Measurements from ENCODE around the gene UQCC5. TPM values are rescaled to one million over a fixed set of nuclear protein-coding genes. Genes with fewer than 3 reads are reported as not detected.

Gene UQCC5
- total and polyA plus RNA-seq, 4 donors, result 4.5 to 14.0 (median 8.1) TPM

- no peaks in the 10 kb centered on the region for H3K36me3 ChIP-seq (ENCODE audit: control insufficient read depth in 1 of 2, insufficient read depth in 2 of 2, low read length in 1 of 2)
- no peaks in the 10 kb centered on the region for H3K4me1 ChIP-seq (ENCODE audit: control insufficient read depth in 1 of 2, insufficient read depth in 2 of 2, low read length in 2 of 2)
- DNase-seq (peak in 1 of 2 donors; percentile 35), ATAC-seq (ENCODE audit: low FRiP score) (no peak)
- no peaks in the 10 kb centered on the region for H3K27me3 ChIP-seq (ENCODE audit: control insufficient read depth in 1 of 2, insufficient read depth in 2 of 2, low read length in 1 of 2)
- no peaks in the 10 kb centered on the region for H3K9me3 ChIP-seq (ENCODE audit: control insufficient read depth, low read length)
- 91% methylated on average over 20 of the region's 20 CpGs for WGBS, 2 donors
- intact Hi-C loops (cut with DNase I), result no loop called here
- no peak overlapping the region for H3K4me3 ChIP-seq (ENCODE audit: low read length in 2 of 2)
- no peak overlapping the region for H3K27ac ChIP-seq (ENCODE audit: low read depth in 1 of 2, low read length in 2 of 2)
Observed at GRCh38 chr3:52520716-52521487, 15.5 kb upstream of the UQCC5 start.

- Histone ChIP-seq H3K36me3 (ENCODE audit: control insufficient read depth in 1 of 2, insufficient read depth in 2 of 2, low read length in 1 of 2) (no peaks in the 10 kb centered on the region), H3K9me3 (ENCODE audit: control insufficient read depth, low read length) (no peaks in the 10 kb centered on the region), H3K27ac (ENCODE audit: low read depth in 1 of 2, low read length in 2 of 2) (no peak overlapping the region), H3K4me1 (ENCODE audit: control insufficient read depth in 1 of 2, insufficient read depth in 2 of 2, low read length in 2 of 2) (no peaks in the 10 kb centered on the region), H3K4me3 (ENCODE audit: low read length in 2 of 2) (no peak overlapping the region), H3K27me3 (ENCODE audit: control insufficient read depth in 1 of 2, insufficient read depth in 2 of 2, low read length in 1 of 2) (no peaks in the 10 kb centered on the region)
- WGBS, 2 donors, result 88 to 90% methylated on average over 8 of the region's 8 CpGs
- intact Hi-C loops (cut with DNase I), result no loop called here
- DNase-seq (peak; percentile 46 to 53), ATAC-seq (ENCODE audit: low FRiP score) (no peak)
Observed at GRCh38 chr3:52521488-52521824, 14.9 kb upstream of the UQCC5 start.

- Histone ChIP-seq H3K4me1 (ENCODE audit: control insufficient read depth in 1 of 2, insufficient read depth in 2 of 2, low read length in 2 of 2) (no peaks in the 10 kb centered on the region), H3K9me3 (ENCODE audit: control insufficient read depth, low read length) (no peaks in the 10 kb centered on the region), H3K27me3 (ENCODE audit: control insufficient read depth in 1 of 2, insufficient read depth in 2 of 2, low read length in 1 of 2) (no peaks in the 10 kb centered on the region), H3K27ac (ENCODE audit: low read depth in 1 of 2, low read length in 2 of 2) (no peak overlapping the region), H3K36me3 (ENCODE audit: control insufficient read depth in 1 of 2, insufficient read depth in 2 of 2, low read length in 1 of 2) (no peaks in the 10 kb centered on the region), H3K4me3 (ENCODE audit: low read length in 2 of 2) (no peak overlapping the region)
- WGBS, 2 donors, result 93 to 95% methylated on average over 33 of the region's 33 CpGs
- peak; percentile 43 to 74 for DNase-seq
- intact Hi-C loops (cut with DNase I), result no loop called here
- no peak for ATAC-seq (ENCODE audit: low FRiP score)
Observed at GRCh38 chr3:52521881-52522650, 14.3 kb upstream of the UQCC5 start.

- H3K36me3 ChIP-seq (ENCODE audit: control insufficient read depth in 1 of 2, insufficient read depth in 2 of 2, low read length in 1 of 2), result no peaks in the 10 kb centered on the region
- H3K27me3 ChIP-seq (ENCODE audit: control insufficient read depth in 1 of 2, insufficient read depth in 2 of 2, low read length in 1 of 2), result no peaks in the 10 kb centered on the region
- 93% methylated on average over 14 of the region's 14 CpGs for WGBS, 2 donors
- DNase-seq, result peak; percentile 31 to 68
- H3K9me3 ChIP-seq (ENCODE audit: control insufficient read depth, low read length), result no peaks in the 10 kb centered on the region
- no peak for ATAC-seq (ENCODE audit: low FRiP score)
- no peak overlapping the region for H3K27ac ChIP-seq (ENCODE audit: low read depth in 1 of 2, low read length in 2 of 2)
- no peaks in the 10 kb centered on the region for H3K4me1 ChIP-seq (ENCODE audit: control insufficient read depth in 1 of 2, insufficient read depth in 2 of 2, low read length in 2 of 2)
- intact Hi-C loops (cut with DNase I), result no loop called here
- no peak overlapping the region for H3K4me3 ChIP-seq (ENCODE audit: low read length in 2 of 2)
Observed at GRCh38 chr3:52522651-52523251, 13.7 kb upstream of the UQCC5 start.

- Histone ChIP-seq H3K9me3 (ENCODE audit: control insufficient read depth, low read length) (no peaks in the 10 kb centered on the region), H3K4me1 (ENCODE audit: control insufficient read depth in 1 of 2, insufficient read depth in 2 of 2, low read length in 2 of 2) (no peaks in the 10 kb centered on the region), H3K4me3 (ENCODE audit: low read length in 2 of 2) (no peak overlapping the region), H3K36me3 (ENCODE audit: control insufficient read depth in 1 of 2, insufficient read depth in 2 of 2, low read length in 1 of 2) (no peaks in the 10 kb centered on the region), H3K27ac (ENCODE audit: low read depth in 1 of 2, low read length in 2 of 2) (no peak overlapping the region), H3K27me3 (ENCODE audit: control insufficient read depth in 1 of 2, insufficient read depth in 2 of 2, low read length in 1 of 2) (no peaks in the 10 kb centered on the region)
- WGBS, 2 donors, result 97% methylated on average over 26 of the region's 26 CpGs
- DNase-seq, result peak; percentile 48 to 73
- intact Hi-C loops (cut with DNase I), result no loop called here
- ATAC-seq (ENCODE audit: low FRiP score), result no peak
Observed at GRCh38 chr3:52523386-52524257, 12.8 kb upstream of the UQCC5 start.

- Histone ChIP-seq H3K4me1 (ENCODE audit: control insufficient read depth in 1 of 2, insufficient read depth in 2 of 2, low read length in 2 of 2) (no peaks in the 10 kb centered on the region), H3K27me3 (ENCODE audit: control insufficient read depth in 1 of 2, insufficient read depth in 2 of 2, low read length in 1 of 2) (no peaks in the 10 kb centered on the region), H3K27ac (ENCODE audit: low read depth in 1 of 2, low read length in 2 of 2) (no peak overlapping the region), H3K4me3 (ENCODE audit: low read length in 2 of 2) (no peak overlapping the region), H3K9me3 (ENCODE audit: control insufficient read depth, low read length) (no peaks in the 10 kb centered on the region), H3K36me3 (ENCODE audit: control insufficient read depth in 1 of 2, insufficient read depth in 2 of 2, low read length in 1 of 2) (no peaks in the 10 kb centered on the region)
- DNase-seq (peak; percentile 44 to 47), ATAC-seq (ENCODE audit: low FRiP score) (no peak)
- intact Hi-C loops (cut with DNase I), result no loop called here
- 95 to 96% methylated on average over 18 of the region's 18 CpGs for WGBS, 2 donors
Observed at GRCh38 chr3:52524258-52524751, 12.1 kb upstream of the UQCC5 start.

- no peaks in the 10 kb centered on the region for H3K9me3 ChIP-seq (ENCODE audit: control insufficient read depth, low read length)
- ATAC-seq (ENCODE audit: low FRiP score), result peak; percentile 56
- H3K4me1 ChIP-seq (ENCODE audit: control insufficient read depth in 1 of 2, insufficient read depth in 2 of 2, low read length in 2 of 2), result no peaks in the 10 kb centered on the region
- H3K36me3 ChIP-seq (ENCODE audit: control insufficient read depth in 1 of 2, insufficient read depth in 2 of 2, low read length in 1 of 2), result no peaks in the 10 kb centered on the region
- peak overlapping the region in 1 of 2 donors; percentile 49 for H3K27ac ChIP-seq (ENCODE audit: low read depth in 1 of 2, low read length in 2 of 2)
- H3K4me3 ChIP-seq (ENCODE audit: low read length in 2 of 2), result no peak overlapping the region
- peak; percentile 75 to 82 for DNase-seq
- 29 to 31% methylated on average over 34 of the region's 34 CpGs for WGBS, 2 donors
- intact Hi-C loops (cut with DNase I), result loop anchor here (5.0 kb wide), 2 partner anchors 38 to 53 kb away; no protein-coding TSS in a partner anchor
- no peaks in the 10 kb centered on the region for H3K27me3 ChIP-seq (ENCODE audit: control insufficient read depth in 1 of 2, insufficient read depth in 2 of 2, low read length in 1 of 2)
Observed at GRCh38 chr3:52524752-52525679, 11.4 kb upstream of the UQCC5 start.
